GM12874 (cell line): ENCODE data around the gene LBX2.

Experiments
- TF ChIP-seq, protein P1 (sequence below): IDR thresholded peaks from 2 replicates; pipeline ENCODE4 v1.5.1; 2011; ENCODE audit warnings: low read depth, mild to moderate bottlenecking, control low read depth, low read length, moderate library complexity; ENCODE audit not compliant: insufficient read depth

Gene LBX2

DNA sequence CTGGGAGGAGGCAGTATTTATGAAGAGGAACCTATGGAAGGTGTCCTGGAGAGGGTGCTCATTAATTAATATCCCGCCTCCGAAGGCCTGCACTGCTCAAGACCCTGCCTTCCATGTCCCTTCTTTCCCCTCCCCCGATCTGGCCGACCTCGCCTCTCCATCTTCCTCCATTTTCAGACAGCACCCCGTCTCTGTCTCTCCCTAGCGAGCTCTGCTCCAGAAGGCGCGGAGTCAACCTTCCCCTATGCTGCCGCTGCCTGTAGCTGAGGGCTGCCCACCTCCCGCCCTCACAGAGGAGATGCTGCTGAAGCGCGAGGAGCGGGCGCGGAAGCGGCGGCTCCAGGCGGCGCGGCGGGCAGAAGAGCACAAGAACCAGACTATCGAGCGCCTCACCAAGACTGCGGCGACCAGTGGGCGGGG is 42.3 kb downstream of the LBX2 start:
- TF ChIP-seq, protein P1, sequence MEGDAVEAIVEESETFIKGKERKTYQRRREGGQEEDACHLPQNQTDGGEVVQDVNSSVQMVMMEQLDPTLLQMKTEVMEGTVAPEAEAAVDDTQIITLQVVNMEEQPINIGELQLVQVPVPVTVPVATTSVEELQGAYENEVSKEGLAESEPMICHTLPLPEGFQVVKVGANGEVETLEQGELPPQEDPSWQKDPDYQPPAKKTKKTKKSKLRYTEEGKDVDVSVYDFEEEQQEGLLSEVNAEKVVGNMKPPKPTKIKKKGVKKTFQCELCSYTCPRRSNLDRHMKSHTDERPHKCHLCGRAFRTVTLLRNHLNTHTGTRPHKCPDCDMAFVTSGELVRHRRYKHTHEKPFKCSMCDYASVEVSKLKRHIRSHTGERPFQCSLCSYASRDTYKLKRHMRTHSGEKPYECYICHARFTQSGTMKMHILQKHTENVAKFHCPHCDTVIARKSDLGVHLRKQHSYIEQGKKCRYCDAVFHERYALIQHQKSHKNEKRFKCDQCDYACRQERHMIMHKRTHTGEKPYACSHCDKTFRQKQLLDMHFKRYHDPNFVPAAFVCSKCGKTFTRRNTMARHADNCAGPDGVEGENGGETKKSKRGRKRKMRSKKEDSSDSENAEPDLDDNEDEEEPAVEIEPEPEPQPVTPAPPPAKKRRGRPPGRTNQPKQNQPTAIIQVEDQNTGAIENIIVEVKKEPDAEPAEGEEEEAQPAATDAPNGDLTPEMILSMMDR: no peak

GRCh38 chr2:74454654-74455511 is 44.5 kb downstream of the LBX2 start, which contains the start of gene INO80B:
Gene INO80B (plus strand): TSS chr2:74455087. CDS start chr2:74455117, 30 bp downstream.
- TF ChIP-seq, protein P1: no peak

DNA sequence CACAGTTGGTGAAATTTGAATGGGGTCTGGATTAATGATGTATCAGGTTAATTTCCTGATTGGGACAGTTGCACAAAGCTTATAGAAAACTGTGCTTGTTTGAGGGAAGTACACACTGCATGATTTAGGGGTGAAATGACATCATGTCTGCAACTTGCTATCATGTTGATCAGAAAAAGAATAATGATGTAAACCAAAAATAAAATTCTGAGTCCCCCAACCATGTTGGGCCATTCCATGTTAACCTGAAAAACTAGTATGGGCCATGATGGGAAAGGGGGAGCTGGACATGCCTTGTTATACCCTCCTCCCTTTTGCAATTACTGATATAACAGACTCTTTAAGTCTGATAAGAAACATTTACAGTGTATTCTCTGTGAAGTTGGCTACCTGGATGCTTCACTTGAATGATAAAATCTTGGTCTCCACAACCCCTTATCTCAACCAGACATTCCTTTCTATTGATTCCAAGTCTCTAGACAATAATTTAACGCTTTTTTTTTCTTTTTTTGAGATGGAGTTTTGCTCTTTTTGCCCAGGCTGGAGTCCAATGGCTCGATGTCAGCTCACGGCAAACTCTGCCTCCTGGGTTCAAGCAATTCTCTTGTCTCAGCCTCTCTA is 48.7 kb downstream of the LBX2 start:
- TF ChIP-seq, protein P1: no peak

DNA sequence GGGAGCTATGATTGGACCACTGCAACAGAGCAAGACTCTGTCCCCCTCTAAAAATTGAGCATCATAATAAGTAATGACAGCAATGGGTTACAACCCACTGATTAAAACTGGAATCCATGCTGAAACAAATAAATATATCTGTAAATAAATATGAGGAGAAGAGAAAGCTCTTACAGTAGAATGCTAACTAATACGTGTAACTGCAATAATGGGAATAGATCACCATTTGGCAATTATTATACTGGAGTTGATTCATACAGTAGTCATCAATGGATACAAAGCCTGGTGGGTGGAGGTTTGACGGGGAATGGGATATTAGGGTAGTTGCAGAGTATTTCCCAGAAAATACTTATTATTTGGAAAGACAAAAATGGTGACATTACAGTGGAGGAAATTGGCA is 50.6 kb downstream of the LBX2 start:
- TF ChIP-seq, protein P1: no peak
